Mesenchymal stem cell (in vitro differentiated cells and primary cell): ENCODE data around the gene ELAPOR2. TPM values are rescaled to one million over a fixed set of nuclear protein-coding genes. Genes with fewer than 3 reads are reported as not detected.

Source experiments
- DNase-seq: peaks from one replicate; pipeline ENCODE4 v3.0.0-alpha.2; 2013
- H2AFZ ChIP-seq: one replicate; pipeline ENCODE4 v1.6.1; 2013; ENCODE audit warnings: low read depth, mild to moderate bottlenecking, control low read depth, inconsistent platforms, low read length, moderate library complexity
- H2AK5ac ChIP-seq: 2 replicates; pipeline ENCODE4 v1.6.1; 2013; ENCODE audit warnings: low read length, moderate library complexity, mild to moderate bottlenecking, inconsistent platforms; ENCODE audit not compliant: severe bottlenecking
- H2BK120ac ChIP-seq: one replicate; pipeline ENCODE4 v1.6.1; 2013; ENCODE audit warnings: low read depth, mild to moderate bottlenecking, inconsistent platforms, low read length, moderate library complexity
- H2BK12ac ChIP-seq, 2 experiments: one replicate each; pipeline ENCODE4 v1.6.1; 2013; ENCODE audit warnings: inconsistent platforms in 2 of 2, low read length in 2 of 2, mild to moderate bottlenecking in 2 of 2, moderate library complexity in 2 of 2, control low read depth in 1 of 2
- H2BK15ac ChIP-seq: one replicate; pipeline ENCODE4 v1.6.1; 2013; ENCODE audit warnings: mild to moderate bottlenecking, low read depth, inconsistent platforms; ENCODE audit not compliant: poor library complexity, severe bottlenecking
- H2BK5ac ChIP-seq: 2 replicates; pipeline ENCODE4 v1.6.1; 2013; ENCODE audit warnings: low read depth, mild to moderate bottlenecking, low read length, control low read depth, inconsistent platforms; ENCODE audit not compliant: poor library complexity, severe bottlenecking
- H3K14ac ChIP-seq, 2 experiments: one replicate each; pipeline ENCODE4 v1.6.1; 2013; ENCODE audit warnings: inconsistent platforms in 2 of 2, low read length in 2 of 2, control low read depth in 1 of 2, mild to moderate bottlenecking in 1 of 2, moderate library complexity in 1 of 2
- H3K18ac ChIP-seq, 2 experiments: one replicate each; pipeline ENCODE4 v1.6.1; 2013; ENCODE audit warnings: inconsistent platforms in 2 of 2, low read length in 2 of 2, control low read depth in 1 of 2, low read depth in 1 of 2, mild to moderate bottlenecking in 1 of 2
- H3K23ac ChIP-seq, 2 experiments: one replicate each; pipeline ENCODE4 v1.6.1; 2013; ENCODE audit warnings: inconsistent platforms in 2 of 2, low read length in 2 of 2, mild to moderate bottlenecking in 2 of 2, moderate library complexity in 2 of 2, control low read depth in 1 of 2
- H3K27ac ChIP-seq: 2 replicates; pipeline ENCODE4 v1.5.1; 2013; ENCODE audit warnings: mild to moderate bottlenecking, moderate library complexity, low read length, control low read depth, inconsistent platforms; ENCODE audit not compliant: poor library complexity, severe bottlenecking
- H3K27me3 ChIP-seq, 2 experiments: 2 replicates each; pipeline versions ENCODE4 v1.6.1 to v1.7.0; 2013; ENCODE audit warnings: low read length in 2 of 2, mild to moderate bottlenecking in 2 of 2, moderate library complexity in 2 of 2, control low read depth in 1 of 2, inconsistent platforms in 1 of 2; ENCODE audit not compliant: control insufficient read depth in 1 of 2, insufficient read depth in 1 of 2
- H3K36me3 ChIP-seq, 2 experiments: 2 replicates each; pipeline versions ENCODE4 v1.6.1 to v1.7.0; 2013; ENCODE audit warnings: low read length in 2 of 2, control low read depth in 1 of 2, inconsistent platforms in 1 of 2, low read depth in 1 of 2, mild to moderate bottlenecking in 1 of 2; ENCODE audit not compliant: insufficient read depth in 2 of 2, control insufficient read depth in 1 of 2
- H3K4ac ChIP-seq, 2 experiments: one replicate each; pipeline ENCODE4 v1.6.1; 2013; ENCODE audit warnings: inconsistent platforms in 2 of 2, low read length in 2 of 2, mild to moderate bottlenecking in 2 of 2, moderate library complexity in 2 of 2, control low read depth in 1 of 2, low read depth in 1 of 2
- H3K4me1 ChIP-seq: 2 replicates; pipeline ENCODE4 v1.6.1; 2013; ENCODE audit warnings: low read depth, low read length, control low read depth; ENCODE audit not compliant: control insufficient read depth, insufficient read depth
- H3K4me2 ChIP-seq: 2 replicates; pipeline ENCODE4 v1.6.1; 2013; ENCODE audit warnings: low read length, mild to moderate bottlenecking, inconsistent platforms; ENCODE audit not compliant: poor library complexity, severe bottlenecking
- H3K4me3 ChIP-seq, 2 experiments: 2 replicates each; pipeline versions ENCODE4 v1.5.1 to v1.7.0; 2013; ENCODE audit warnings: low read length in 2 of 2, mild to moderate bottlenecking in 2 of 2, control low read depth in 1 of 2, low read depth in 1 of 2; ENCODE audit not compliant: insufficient read depth in 1 of 2
- H3K79me1 ChIP-seq: replicated peaks from 2 replicates; pipeline ENCODE4 v1.6.1; 2013; ENCODE audit warnings: mild to moderate bottlenecking, control low read depth, low read length, inconsistent platforms; ENCODE audit not compliant: poor library complexity, severe bottlenecking
- H3K9ac ChIP-seq: 2 replicates; pipeline ENCODE4 v1.7.0; 2013; ENCODE audit warnings: mild to moderate bottlenecking, low read length, moderate library complexity
- H3K9me3 ChIP-seq: 2 replicates; pipeline ENCODE4 v1.7.0; 2013; ENCODE audit warnings: mild to moderate bottlenecking, low read length; ENCODE audit not compliant: control insufficient read depth
- H4K8ac ChIP-seq: one replicate; pipeline ENCODE4 v1.6.1; 2013; ENCODE audit warnings: inconsistent platforms, mild to moderate bottlenecking, low read length, moderate library complexity
- H4K91ac ChIP-seq: one replicate; pipeline ENCODE4 v1.6.1; 2013; ENCODE audit warnings: mild to moderate bottlenecking, low read length, inconsistent platforms
- WGBS: methylation state at CpG from one replicate; pipeline ENCODE4 v1.1.7; 2013; ENCODE audit warnings: mixed read lengths; 5-methylcytosine and 5-hydroxymethylcytosine counted together
- polyA plus RNA-seq, 2 experiments: library from polyadenylated mRNA; stranded (reverse); fragments of 200-250 nt; gene quantifications; one replicate each; pipeline ENCODE4 v1.2.3, GENCODE V29; 2013

Gene ELAPOR2, protein sequence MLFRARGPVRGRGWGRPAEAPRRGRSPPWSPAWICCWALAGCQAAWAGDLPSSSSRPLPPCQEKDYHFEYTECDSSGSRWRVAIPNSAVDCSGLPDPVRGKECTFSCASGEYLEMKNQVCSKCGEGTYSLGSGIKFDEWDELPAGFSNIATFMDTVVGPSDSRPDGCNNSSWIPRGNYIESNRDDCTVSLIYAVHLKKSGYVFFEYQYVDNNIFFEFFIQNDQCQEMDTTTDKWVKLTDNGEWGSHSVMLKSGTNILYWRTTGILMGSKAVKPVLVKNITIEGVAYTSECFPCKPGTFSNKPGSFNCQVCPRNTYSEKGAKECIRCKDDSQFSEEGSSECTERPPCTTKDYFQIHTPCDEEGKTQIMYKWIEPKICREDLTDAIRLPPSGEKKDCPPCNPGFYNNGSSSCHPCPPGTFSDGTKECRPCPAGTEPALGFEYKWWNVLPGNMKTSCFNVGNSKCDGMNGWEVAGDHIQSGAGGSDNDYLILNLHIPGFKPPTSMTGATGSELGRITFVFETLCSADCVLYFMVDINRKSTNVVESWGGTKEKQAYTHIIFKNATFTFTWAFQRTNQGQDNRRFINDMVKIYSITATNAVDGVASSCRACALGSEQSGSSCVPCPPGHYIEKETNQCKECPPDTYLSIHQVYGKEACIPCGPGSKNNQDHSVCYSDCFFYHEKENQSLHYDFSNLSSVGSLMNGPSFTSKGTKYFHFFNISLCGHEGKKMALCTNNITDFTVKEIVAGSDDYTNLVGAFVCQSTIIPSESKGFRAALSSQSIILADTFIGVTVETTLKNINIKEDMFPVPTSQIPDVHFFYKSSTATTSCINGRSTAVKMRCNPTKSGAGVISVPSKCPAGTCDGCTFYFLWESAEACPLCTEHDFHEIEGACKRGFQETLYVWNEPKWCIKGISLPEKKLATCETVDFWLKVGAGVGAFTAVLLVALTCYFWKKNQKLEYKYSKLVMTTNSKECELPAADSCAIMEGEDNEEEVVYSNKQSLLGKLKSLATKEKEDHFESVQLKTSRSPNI
- 5.9 TPM for polyA plus RNA-seq (2013, experiment 1 of 2)
- polyA plus RNA-seq (2013, experiment 2 of 2) = 6.2 TPM

DNA sequence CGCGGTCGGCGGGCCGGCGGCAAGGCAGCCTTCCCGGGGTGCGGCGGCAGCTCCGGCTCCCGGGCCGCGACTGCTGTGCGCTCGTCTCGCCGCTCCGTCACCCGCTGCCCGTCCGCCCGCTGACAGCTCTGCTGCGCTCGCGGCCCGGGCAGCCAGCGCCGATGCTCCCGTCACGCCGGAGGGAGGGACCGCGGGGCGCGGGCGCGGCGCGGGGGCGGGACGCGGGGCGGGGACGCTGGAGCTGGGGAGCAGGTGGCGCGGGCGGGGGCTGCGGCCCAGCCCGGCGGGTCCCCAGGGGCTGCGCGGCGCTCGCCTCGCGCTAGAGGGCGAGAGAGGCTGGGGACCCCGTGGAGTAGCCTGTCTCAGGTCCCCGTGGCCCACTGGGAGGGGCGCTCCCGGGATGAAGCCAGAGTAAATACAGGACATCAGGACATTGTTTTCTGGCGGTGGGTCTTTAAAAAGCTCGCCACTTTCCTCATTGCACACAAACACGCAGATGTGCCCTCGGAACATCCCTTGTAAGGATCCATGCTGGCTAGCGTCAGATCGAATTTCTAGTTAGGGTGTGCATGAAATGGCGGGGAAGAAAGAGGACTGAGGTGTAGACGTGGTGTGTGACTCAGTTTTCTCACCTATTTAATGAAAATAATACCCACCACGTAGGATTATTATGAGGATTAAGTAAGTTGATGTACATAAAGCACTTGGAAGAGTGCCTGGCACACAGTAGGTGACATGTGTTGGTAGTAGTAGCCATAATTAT is at the start of gene ELAPOR2:
Gene ELAPOR2, minus strand, starts transcription at position 130 of the 763 bp plus-strand sequence. CDS start 141 bp downstream, outside the sequence.
- Histone ChIP-seq H3K79me1 (no peaks in the 10 kb centered on the region), H2AFZ (peak within 1 kb of the TSS; percentile 60), H3K9ac (peak within 1 kb of the TSS; percentile 87), H3K4me2 (peak within 1 kb of the TSS; percentile 88), H2BK15ac (no peak within 1 kb of the TSS), H2BK120ac (no peak within 1 kb of the TSS), H3K27me3 (peaks cover 4 to 13% of the 10 kb centered on the region in 2 experiments), H3K23ac (no peak within 1 kb of the TSS), H3K14ac (no peak within 1 kb of the TSS), H3K18ac (no peak within 1 kb of the TSS), H3K27ac (no peak within 1 kb of the TSS), H3K9me3 (no peaks in the 10 kb centered on the region), H3K36me3 (no peaks in the 10 kb centered on the region), H3K4me1 (peaks cover 4% of the 10 kb centered on the region), H2BK12ac (no peak within 1 kb of the TSS), H4K91ac (no peak within 1 kb of the TSS), H3K4me3 (peak within 1 kb of the TSS; percentile 62 to 92), H2BK5ac (no peak within 1 kb of the TSS), H2AK5ac (no peak within 1 kb of the TSS), H3K4ac (no peak within 1 kb of the TSS), H4K8ac (no peak within 1 kb of the TSS)
- WGBS = under 1% methylated on average over 21 of the region's 70 CpGs
- DNase-seq = peak; percentile 45

DNA sequence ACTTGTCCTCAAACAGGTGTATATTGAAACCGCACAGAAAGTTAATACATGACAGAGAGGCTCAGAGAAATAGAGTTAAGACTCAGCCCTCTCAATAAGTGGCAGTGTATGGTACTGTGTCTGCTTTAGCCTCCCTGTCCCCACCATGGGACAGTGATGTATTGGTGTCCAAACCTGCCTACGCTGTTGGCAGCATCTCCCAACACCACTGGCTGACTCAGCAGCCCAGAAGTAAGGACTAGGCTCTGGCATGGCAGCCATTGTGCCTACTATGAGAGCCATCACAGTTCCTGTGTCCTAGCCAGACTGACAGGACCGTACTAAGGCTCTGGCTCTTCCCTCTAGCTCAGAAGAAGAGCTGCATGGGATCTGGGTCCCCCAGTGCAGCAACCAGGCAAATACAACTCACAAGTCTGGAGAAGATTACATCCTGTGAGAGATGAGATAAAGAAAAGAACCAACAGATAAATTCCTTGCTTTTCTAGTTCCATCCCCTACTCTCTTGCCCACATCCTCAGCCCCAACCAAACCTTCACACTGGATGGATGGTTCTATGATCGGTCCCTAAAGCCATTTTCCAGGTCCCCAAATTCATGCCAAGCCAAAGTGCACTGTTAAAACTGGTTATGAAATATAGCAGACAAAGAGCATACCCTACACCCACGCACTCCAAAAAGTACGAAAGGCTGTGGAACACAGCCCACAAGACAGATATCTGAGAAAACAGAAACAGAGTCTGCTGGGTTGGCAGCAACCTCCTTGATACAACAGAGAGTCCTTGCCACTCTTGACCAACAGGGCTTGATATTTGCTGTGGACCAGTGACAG is 48.7 kb upstream of the ELAPOR2 start:
- Histone ChIP-seq H3K9ac (no peak overlapping the region), H3K18ac (no peak overlapping the region), H4K91ac (no peak overlapping the region), H3K27me3 (no peaks in the 10 kb centered on the region), H3K36me3 (no peaks in the 10 kb centered on the region), H2AFZ (no peak overlapping the region), H3K23ac (no peak overlapping the region), H2BK120ac (no peak overlapping the region), H3K4me2 (no peak overlapping the region), H3K4me3 (no peak overlapping the region), H2AK5ac (no peak overlapping the region), H2BK12ac (no peak overlapping the region), H3K9me3 (peaks cover 1% of the 10 kb centered on the region), H2BK5ac (no peak overlapping the region), H4K8ac (no peak overlapping the region), H3K79me1 (no peaks in the 10 kb centered on the region), H3K4me1 (no peaks in the 10 kb centered on the region), H3K14ac (no peak overlapping the region), H2BK15ac (no peak overlapping the region), H3K4ac (no peak overlapping the region), H3K27ac (no peak overlapping the region)
- no peak for DNase-seq
- 84% methylated on average over 6 of the region's 6 CpGs for WGBS

DNA sequence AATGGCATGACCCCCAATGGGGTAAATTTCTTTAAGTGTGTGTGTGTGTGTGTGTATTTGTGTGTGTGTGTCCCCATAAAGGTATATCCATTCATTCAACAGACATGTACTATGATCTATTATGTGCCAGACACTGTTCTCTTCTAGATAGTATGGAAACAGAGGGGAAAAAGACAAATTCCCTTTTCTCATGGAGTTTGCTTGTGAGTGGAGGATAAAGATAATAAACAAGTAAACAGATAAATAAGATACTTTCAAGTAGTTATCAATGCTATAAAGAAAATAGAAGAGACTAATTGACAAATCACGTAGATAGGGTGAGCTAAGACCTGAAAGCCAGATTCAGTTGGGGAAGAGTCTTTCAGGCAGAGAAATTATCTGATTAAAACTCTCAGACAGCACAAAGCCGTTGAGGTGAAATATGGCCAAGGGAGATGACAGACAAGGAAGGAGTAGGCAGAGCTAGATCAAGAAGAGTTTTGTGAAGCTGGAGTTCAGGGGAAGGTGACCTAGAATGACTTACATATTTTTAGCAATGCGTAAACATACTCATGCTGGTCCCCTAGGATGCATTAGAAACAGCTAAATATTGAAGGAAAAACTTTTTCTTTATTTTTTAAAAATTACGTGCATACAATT is 47.6 kb upstream of the ELAPOR2 start:
- Histone ChIP-seq H3K4me3 (no peak overlapping the region), H4K8ac (no peak overlapping the region), H3K79me1 (no peaks in the 10 kb centered on the region), H3K4me1 (no peaks in the 10 kb centered on the region), H3K4ac (no peak overlapping the region), H3K18ac (no peak overlapping the region), H3K9ac (no peak overlapping the region), H3K27me3 (no peaks in the 10 kb centered on the region), H3K9me3 (no peaks in the 10 kb centered on the region), H3K14ac (no peak overlapping the region), H2BK12ac (no peak overlapping the region), H4K91ac (no peak overlapping the region), H2AFZ (no peak overlapping the region), H2BK5ac (no peak overlapping the region), H3K23ac (no peak overlapping the region), H3K36me3 (no peaks in the 10 kb centered on the region), H3K27ac (no peak overlapping the region), H2BK15ac (no peak overlapping the region), H3K4me2 (no peak overlapping the region), H2AK5ac (no peak overlapping the region), H2BK120ac (no peak overlapping the region)
- 83% methylated on average over 3 of the region's 4 CpGs for WGBS
- no peak for DNase-seq
